Suprapubic skin (tissue), 4 donors: Measurements from ENCODE around the gene ZBTB8A.

Experiments
- EP300 ChIP-seq: sonication (generic); formaldehyde crosslinking; IDR thresholded peaks from one replicate; pipeline ENCODE4 v1.6.1; 2017; ENCODE audit warnings: antibody characterized with exemption
- POLR2A ChIP-seq, 2 donors: fragments of 450-650 bp; IDR thresholded peaks; one replicate each; pipeline ENCODE4 v1.6.1; 2017; ENCODE audit warnings: antibody characterized with exemption in 2 of 2, mild to moderate bottlenecking in 2 of 2, moderate library complexity in 2 of 2
- POLR2AphosphoS5 ChIP-seq, 3 donors: sonication (generic); formaldehyde crosslinking; IDR thresholded peaks; one replicate each; pipeline ENCODE4 v1.6.1; 2017; ENCODE audit warnings: antibody characterized with exemption in 3 of 3
- TF ChIP-seq, protein P1 (sequence below), 2 donors: fragments of 200-600 bp in 1 of 2; fragments of 450-650 bp in 1 of 2; sonication (generic) in 1 of 2; IDR thresholded peaks; one replicate each; pipeline ENCODE4 v1.5.1; 2016 to 2019; ENCODE audit warnings: antibody characterized with exemption in 2 of 2, mild to moderate bottlenecking in 1 of 2, moderate library complexity in 1 of 2

DNA sequence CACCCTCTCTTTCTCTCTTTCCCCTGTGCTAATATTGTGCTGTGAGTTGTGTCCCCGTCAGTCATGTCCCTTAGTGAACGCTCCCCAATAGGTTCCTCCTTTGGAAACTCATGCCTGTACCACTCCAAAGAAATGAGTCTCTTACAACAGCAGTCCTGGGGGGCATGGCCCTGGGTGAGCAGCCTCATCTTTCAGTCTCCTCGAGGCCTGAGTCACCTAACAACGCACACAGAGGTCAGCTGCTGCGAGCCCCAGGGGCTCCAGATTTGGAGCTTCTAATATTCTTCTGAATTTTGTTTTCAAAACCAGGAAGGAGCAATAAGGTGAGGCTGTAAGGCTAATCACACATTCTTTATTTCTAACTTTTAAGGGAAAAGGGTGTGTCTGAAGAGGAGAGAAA is 30.5 kb upstream of the ZBTB8A start:
- TF ChIP-seq, protein P1, sequence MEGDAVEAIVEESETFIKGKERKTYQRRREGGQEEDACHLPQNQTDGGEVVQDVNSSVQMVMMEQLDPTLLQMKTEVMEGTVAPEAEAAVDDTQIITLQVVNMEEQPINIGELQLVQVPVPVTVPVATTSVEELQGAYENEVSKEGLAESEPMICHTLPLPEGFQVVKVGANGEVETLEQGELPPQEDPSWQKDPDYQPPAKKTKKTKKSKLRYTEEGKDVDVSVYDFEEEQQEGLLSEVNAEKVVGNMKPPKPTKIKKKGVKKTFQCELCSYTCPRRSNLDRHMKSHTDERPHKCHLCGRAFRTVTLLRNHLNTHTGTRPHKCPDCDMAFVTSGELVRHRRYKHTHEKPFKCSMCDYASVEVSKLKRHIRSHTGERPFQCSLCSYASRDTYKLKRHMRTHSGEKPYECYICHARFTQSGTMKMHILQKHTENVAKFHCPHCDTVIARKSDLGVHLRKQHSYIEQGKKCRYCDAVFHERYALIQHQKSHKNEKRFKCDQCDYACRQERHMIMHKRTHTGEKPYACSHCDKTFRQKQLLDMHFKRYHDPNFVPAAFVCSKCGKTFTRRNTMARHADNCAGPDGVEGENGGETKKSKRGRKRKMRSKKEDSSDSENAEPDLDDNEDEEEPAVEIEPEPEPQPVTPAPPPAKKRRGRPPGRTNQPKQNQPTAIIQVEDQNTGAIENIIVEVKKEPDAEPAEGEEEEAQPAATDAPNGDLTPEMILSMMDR (IDR thresholded peaks at IDR 0.05) = no peak
- TF ChIP-seq EP300 (no peak), POLR2A (IDR thresholded peaks at IDR 0.05) (no peak), POLR2AphosphoS5 (IDR thresholded peaks at IDR 0.05) (no peak)
